H1 (cell line): Measurements from ENCODE around the gene KRTAP2-4. TPM values are rescaled to one million over a fixed set of nuclear protein-coding genes. Genes with fewer than 3 reads are reported as not detected.
"Not testable (repeated sequence)": the region's sequence is repeated elsewhere in the genome, so short reads cannot be mapped to it uniquely, and the experiment has no call there.

ENCODE experiments used
- CTCF ChIA-PET: fragments of 300-600 bp; sonication (Branson Sonifier 250); formaldehyde crosslinking; loops from one replicate; lab custom pipeline; 2021; ENCODE audit not compliant: partially characterized antibody; lab: Charles Lee
- POLR2A ChIA-PET: fragments of 300-600 bp; sonication (Branson Sonifier 250); formaldehyde crosslinking; loops from one replicate; lab custom pipeline; 2021; ENCODE audit warnings: inconsistent platforms; ENCODE audit not compliant: partially characterized antibody; lab: Charles Lee
- DNase-seq, 2 experiments: peaks; one replicate each; pipeline versions ENCODE4 v3.0.0 to v3.0.0-alpha.2; 2010 to 2022; ENCODE audit warnings: low spot score in 2 of 2, low read depth in 1 of 2, mixed read lengths in 1 of 2
- FAIRE-seq: peaks from 2 replicates; lab custom pipeline; 2011; peaks lifted over from hg19 to GRCh38; lab: Jason Lieb, UNC
- H2AFZ ChIP-seq: 2 replicates; pipeline ENCODE4 v1.8.1; 2012; ENCODE audit warnings: low read length, inconsistent platforms
- H2AK5ac ChIP-seq: 2 replicates; pipeline ENCODE4 v1.6.1; 2013; ENCODE audit warnings: low read depth, low read length
- H2BK120ac ChIP-seq: replicated peaks from 2 replicates; pipeline ENCODE3; 2013; ENCODE audit warnings: low read depth, low read length, inconsistent platforms
- H2BK12ac ChIP-seq: 2 replicates; pipeline ENCODE4 v1.6.1; 2013; ENCODE audit warnings: low read depth, low read length
- H2BK15ac ChIP-seq: 2 replicates; pipeline ENCODE4 v1.6.1; 2013; ENCODE audit warnings: low read length
- H2BK20ac ChIP-seq: 2 replicates; pipeline ENCODE4 v1.6.1; 2013; ENCODE audit warnings: low read length
- H2BK5ac ChIP-seq: 2 replicates; pipeline ENCODE4 v1.6.1; 2013; ENCODE audit warnings: low read depth, low read length
- H3K14ac ChIP-seq: 2 replicates; pipeline ENCODE4 v1.6.1; 2013; ENCODE audit warnings: inconsistent platforms; ENCODE audit not compliant: insufficient read length
- H3K18ac ChIP-seq: 2 replicates; pipeline ENCODE4 v1.6.1; 2013; ENCODE audit warnings: low read length; ENCODE audit errors: extremely low read depth
- H3K23ac ChIP-seq: 2 replicates; pipeline ENCODE4 v1.6.1; 2013; ENCODE audit warnings: inconsistent platforms; ENCODE audit not compliant: insufficient read length
- H3K23me2 ChIP-seq: 2 replicates; pipeline ENCODE4 v1.6.1; 2013; ENCODE audit warnings: low read depth, low read length
- H3K27ac ChIP-seq: 2 replicates; pipeline ENCODE4 v1.6.1; 2011; ENCODE audit warnings: low read depth, low read length, inconsistent platforms
- H3K27me3 ChIP-seq, 4 experiments: replicated peaks in 1 of 4; 1 replicate in 1 of 4; 2 replicates in 3 of 4; pipeline versions ENCODE4 v1.6.1 to v1.8.1; 2011 to 2013; ENCODE audit warnings: low read length in 3 of 4, mild to moderate bottlenecking in 3 of 4, inconsistent platforms in 2 of 4, mixed read lengths in 2 of 4, moderate library complexity in 1 of 4; ENCODE audit not compliant: control insufficient read depth in 3 of 4, insufficient read depth in 3 of 4; ENCODE audit errors: extremely low read depth in 1 of 4
- H3K36me3 ChIP-seq, 4 experiments: 2 replicates each; pipeline versions ENCODE4 v1.6.1 to v1.8.1; 2011 to 2013; ENCODE audit warnings: mild to moderate bottlenecking in 4 of 4, low read length in 3 of 4, moderate library complexity in 2 of 4, control low read depth in 1 of 4, inconsistent platforms in 1 of 4; ENCODE audit not compliant: insufficient read depth in 4 of 4, control insufficient read depth in 2 of 4
- H3K4ac ChIP-seq: replicated peaks from 2 replicates; pipeline ENCODE3; 2013; ENCODE audit warnings: low read length, low read depth, mixed read lengths, inconsistent platforms; ENCODE audit not compliant: insufficient read length
- H3K4me1 ChIP-seq, 4 experiments: replicated peaks in 1 of 4; 1 replicate in 1 of 4; 2 replicates in 3 of 4; pipeline versions ENCODE4 v1.6.1 to v1.8.1; 2011 to 2013; ENCODE audit warnings: low read length in 3 of 4, inconsistent platforms in 2 of 4, mixed read lengths in 1 of 4; ENCODE audit not compliant: insufficient read depth in 4 of 4, control insufficient read depth in 3 of 4
- H3K4me2 ChIP-seq, 2 experiments: 2 replicates each; pipeline versions ENCODE4 v1.6.1 to v1.8.1; 2011 to 2013; ENCODE audit warnings: low read depth in 2 of 2, low read length in 2 of 2, control low read depth in 1 of 2, inconsistent platforms in 1 of 2, mild to moderate bottlenecking in 1 of 2; ENCODE audit not compliant: insufficient read depth in 1 of 2
- H3K4me3 ChIP-seq, 4 experiments: fragments of 200-600, 300-600 bp in 1 of 4; sonication (generic), shearing (Covaris generic), sonication (Bioruptor Twin) in 1 of 4; 2 replicates each; pipeline versions ENCODE4 v1.5.1 to v1.8.1; 2011 to 2016; ENCODE audit warnings: low read length in 4 of 4, low read depth in 3 of 4, control low read depth in 2 of 4, inconsistent platforms in 2 of 4, mild to moderate bottlenecking in 2 of 4, mixed read lengths in 1 of 4, moderate library complexity in 1 of 4; ENCODE audit not compliant: insufficient read depth in 2 of 4; ENCODE audit errors: extremely low read depth in 1 of 4
- H3K56ac ChIP-seq: replicated peaks from 2 replicates; pipeline ENCODE3; 2013; ENCODE audit warnings: low read depth, mild to moderate bottlenecking, mixed read lengths, low read length, inconsistent platforms; ENCODE audit not compliant: insufficient read length
- H3K79me1 ChIP-seq: 2 replicates; pipeline ENCODE4 v1.6.1; 2013; ENCODE audit warnings: low read depth, low read length, control low read depth
- H3K79me2 ChIP-seq, 2 experiments: 2 replicates each; pipeline versions ENCODE4 v1.6.1 to v1.8.1; 2012 to 2013; ENCODE audit warnings: low read length in 2 of 2, mild to moderate bottlenecking in 2 of 2, inconsistent platforms in 1 of 2; ENCODE audit not compliant: insufficient read depth in 2 of 2, control insufficient read depth in 1 of 2
- H3K9ac ChIP-seq, 4 experiments: replicated peaks in 1 of 4; 1 replicate in 1 of 4; 2 replicates in 3 of 4; pipeline versions ENCODE4 v1.6.1 to v1.8.1; 2011 to 2013; ENCODE audit warnings: low read depth in 3 of 4, low read length in 3 of 4, control low read depth in 2 of 4, mild to moderate bottlenecking in 2 of 4, moderate library complexity in 2 of 4, inconsistent platforms in 1 of 4; ENCODE audit errors: extremely low read depth in 1 of 4
- H3K9me3 ChIP-seq, 2 experiments: 2 replicates each; pipeline versions ENCODE4 v1.6.1 to v1.8.1; 2012 to 2013; ENCODE audit warnings: mild to moderate bottlenecking in 2 of 2, moderate library complexity in 2 of 2, control low read depth in 1 of 2, inconsistent platforms in 1 of 2, low read depth in 1 of 2, low read length in 1 of 2, mixed read lengths in 1 of 2; ENCODE audit not compliant: insufficient read depth in 2 of 2
- H4K20me1 ChIP-seq, 2 experiments: replicated peaks in 1 of 2; 2 replicates each; pipeline versions ENCODE3 to v1.8.1; 2011 to 2013; ENCODE audit warnings: inconsistent platforms in 2 of 2, low read length in 2 of 2, mild to moderate bottlenecking in 1 of 2; ENCODE audit not compliant: insufficient read depth in 2 of 2, control insufficient read depth in 1 of 2
- H4K5ac ChIP-seq: 2 replicates; pipeline ENCODE4 v1.6.1; 2013; ENCODE audit warnings: low read length, low read depth, mixed read lengths, inconsistent platforms; ENCODE audit not compliant: insufficient read length
- H4K8ac ChIP-seq: 2 replicates; pipeline ENCODE4 v1.8.0; 2013; ENCODE audit warnings: mild to moderate bottlenecking, moderate library complexity, low read length, inconsistent platforms; ENCODE audit not compliant: insufficient read depth; ENCODE audit errors: extremely low read depth
- H4K91ac ChIP-seq: replicated peaks from 2 replicates; pipeline ENCODE3; 2013; ENCODE audit warnings: low read length, mixed read lengths, inconsistent platforms; ENCODE audit not compliant: insufficient read length
- JUN ChIP-seq: IDR thresholded peaks from 2 replicates; pipeline ENCODE4 v1.6.1; 2011; ENCODE audit warnings: low read depth, mild to moderate bottlenecking, improper control_type of control experiment, low read length
- KDM1A ChIP-seq: fragments of 200-600, 300-600 bp; sonication (generic); IDR thresholded peaks from 2 replicates; pipeline ENCODE4 v1.7.1; 2016; ENCODE audit warnings: mild to moderate bottlenecking, low read length, borderline replicate concordance
- WGBS, 2 experiments: shearing (Covaris generic) in 1 of 2; methylation state at CpG; one replicate each; pipeline versions ENCODE4 v1.1.6 to v1.1.7; 2013 to 2015; ENCODE audit warnings: low lambda C conversion rate in 2 of 2, mixed read lengths in 2 of 2, inconsistent platforms in 1 of 2, low coverage in 1 of 2, missing lambda C conversion rate in 1 of 2; ENCODE audit not compliant: insufficient replicate concordance in 2 of 2, insufficient coverage in 1 of 2, insufficient read length in 1 of 2; ENCODE audit errors: extremely low coverage in 1 of 2, missing lambda C conversion rate in 1 of 2; 5-methylcytosine and 5-hydroxymethylcytosine counted together
- polyA plus RNA-seq, 7 experiments: library from polyadenylated mRNA; depleted of rRNA in 3 of 7; stranded (reverse) in 5 of 7; unstranded in 2 of 7; fragments of >200 nt in 5 of 7; fragments of 200-250 nt in 2 of 7; gene quantifications; 1 replicate in 5 of 7; 2 replicates in 1 of 7; 4 replicates in 1 of 7; pipeline versions ENCODE4 v1.2.1 to v1.2.3, GENCODE V29; 2011 to 2013; ENCODE audit warnings: missing spikeins in 2 of 7, mixed read lengths in 2 of 7
- total RNA-seq: library from RNA; stranded (reverse); fragmentation: NEBNext Ultra II Directional; extraction: Animal tissue kit (Norgen Biotek cat#: 25700); gene quantifications from 2 replicates; pipeline ENCODE4 v1.2.1, GENCODE V29; 2021

The KRTAP2-4 gene
- total and polyA plus RNA-seq, 2 of the 8 experiments (the other 6 are each of a cell fraction or from before 2014, with no cell fraction given): not detected

DNA sequence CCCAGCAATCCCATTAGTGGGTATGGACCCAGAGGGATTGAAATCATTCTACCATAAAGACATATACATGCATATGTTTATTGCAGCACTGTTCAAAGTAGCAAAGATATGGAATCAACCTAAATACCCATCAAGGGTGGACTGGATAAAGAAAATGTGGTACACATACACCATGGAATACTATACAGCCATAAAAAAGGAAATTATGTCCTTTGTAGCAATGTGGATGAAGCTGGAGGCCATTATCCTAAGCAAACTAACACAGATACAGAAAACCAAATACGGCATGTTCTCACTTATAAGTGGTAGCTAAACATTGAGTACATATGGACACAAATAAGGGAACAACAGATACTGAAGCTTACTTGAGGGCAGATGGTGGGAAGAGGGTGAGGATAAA, 8.1 kb downstream of the KRTAP2-4 start:
- TF ChIP-seq JUN (no peak), KDM1A (0 out of 2 replicates have a peak, but pooled peaks have one; percentile 36)
- no peak overlapping the region for H3K9ac ChIP-seq
- H4K8ac ChIP-seq: no peak overlapping the region
- H2BK12ac ChIP-seq: no peak overlapping the region
- WGBS, 2 experiments: 85% methylated on average over 1 of the region's 1 CpG; no CpG with 5 or more reads in 1 of the 2 experiments
- no peak overlapping the region for H4K5ac ChIP-seq
- no peaks in the 10 kb centered on the region for H3K23me2 ChIP-seq
- H3K4me3 ChIP-seq: no peak overlapping the region
- H3K9me3 ChIP-seq: 0 out of 4 replicates have a peak, but pooled peaks cover 0 to 4% of the 10 kb centered on the region in 2 experiments
- H3K14ac ChIP-seq: no peak overlapping the region
- H3K23ac ChIP-seq: no peak overlapping the region
- no peak overlapping the region for H2BK5ac ChIP-seq
- no peak overlapping the region for H2BK120ac ChIP-seq
- no peaks in the 10 kb centered on the region for H3K36me3 ChIP-seq
- DNase-seq (no peak), FAIRE-seq (no peak)
- no peak overlapping the region for H3K56ac ChIP-seq
- no peaks in the 10 kb centered on the region for H4K20me1 ChIP-seq
- H2BK15ac ChIP-seq: no peak overlapping the region
- H3K27ac ChIP-seq: no peak overlapping the region
- no peak overlapping the region for H3K18ac ChIP-seq
- no peaks in the 10 kb centered on the region for H3K4me1 ChIP-seq
- no peak overlapping the region for H4K91ac ChIP-seq
- ChIA-PET CTCF (no interaction called here), POLR2A (no interaction called here)
- no peaks in the 10 kb centered on the region for H3K79me1 ChIP-seq
- no peak overlapping the region for H2AK5ac ChIP-seq
- no peaks in the 10 kb centered on the region for H3K79me2 ChIP-seq
- no peak overlapping the region for H2AFZ ChIP-seq
- no peak overlapping the region for H3K4ac ChIP-seq
- H3K4me2 ChIP-seq: no peak overlapping the region
- no peaks in the 10 kb centered on the region for H3K27me3 ChIP-seq
- no peak overlapping the region for H2BK20ac ChIP-seq

DNA sequence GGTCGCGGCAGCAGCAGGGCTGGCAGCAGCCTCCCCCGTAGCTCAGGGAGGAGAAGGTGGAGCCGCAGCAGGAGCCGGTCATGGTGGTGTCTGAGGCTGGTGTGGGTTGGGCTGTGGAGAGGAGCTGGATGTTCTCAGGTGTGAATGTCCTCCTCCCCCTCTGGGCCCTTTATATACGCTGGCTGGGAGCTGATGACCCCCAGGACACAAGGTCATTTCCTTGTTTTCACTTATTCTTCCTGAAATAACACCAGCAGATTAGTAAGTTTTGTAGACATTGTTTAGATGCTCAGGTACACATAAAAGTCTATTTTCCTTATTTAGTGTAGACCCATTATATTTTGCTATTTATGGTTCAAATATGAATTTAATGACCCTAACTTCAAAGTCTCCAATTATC, 10.5 kb downstream of the KRTAP2-4 start, which contains the start of gene KRTAP2-2:
Gene KRTAP2-2 (minus strand): TSS at position 101 of the 400 bp plus-strand sequence. CDS start 19 bp downstream, at position 82.
- H3K27ac ChIP-seq, H4K20me1 ChIP-seq, H3K4me3 ChIP-seq, H3K14ac ChIP-seq, H2BK15ac ChIP-seq, H3K56ac ChIP-seq, CTCF ChIA-PET, H2AFZ ChIP-seq, H3K18ac ChIP-seq, H2BK5ac ChIP-seq, H3K4me1 ChIP-seq, H3K79me2 ChIP-seq, H3K27me3 ChIP-seq, H4K8ac ChIP-seq, H2BK120ac ChIP-seq, H3K23me2 ChIP-seq, DNase-seq, H3K4ac ChIP-seq, H3K4me2 ChIP-seq, H2BK20ac ChIP-seq, H3K79me1 ChIP-seq, H3K36me3 ChIP-seq, FAIRE-seq, H2BK12ac ChIP-seq, H3K9me3 ChIP-seq, H2AK5ac ChIP-seq, POLR2A ChIA-PET, H3K9ac ChIP-seq, H4K5ac ChIP-seq, H3K23ac ChIP-seq, H4K91ac ChIP-seq: not testable (repeated sequence)
- 100% methylated on average over 1 of the region's 6 CpGs; no CpG with 5 or more reads in 1 of the 2 experiments for WGBS, 2 experiments
